GOT3 (cell line): Measurements from ENCODE around the gene ARF1.

ENCODE experiments used
- DNase-seq: peaks from one replicate; lab custom pipeline; 2025; ENCODE audit warnings: mixed read lengths; lab: John Stamatoyannopoulos, UW

Gene ARF1

DNA sequence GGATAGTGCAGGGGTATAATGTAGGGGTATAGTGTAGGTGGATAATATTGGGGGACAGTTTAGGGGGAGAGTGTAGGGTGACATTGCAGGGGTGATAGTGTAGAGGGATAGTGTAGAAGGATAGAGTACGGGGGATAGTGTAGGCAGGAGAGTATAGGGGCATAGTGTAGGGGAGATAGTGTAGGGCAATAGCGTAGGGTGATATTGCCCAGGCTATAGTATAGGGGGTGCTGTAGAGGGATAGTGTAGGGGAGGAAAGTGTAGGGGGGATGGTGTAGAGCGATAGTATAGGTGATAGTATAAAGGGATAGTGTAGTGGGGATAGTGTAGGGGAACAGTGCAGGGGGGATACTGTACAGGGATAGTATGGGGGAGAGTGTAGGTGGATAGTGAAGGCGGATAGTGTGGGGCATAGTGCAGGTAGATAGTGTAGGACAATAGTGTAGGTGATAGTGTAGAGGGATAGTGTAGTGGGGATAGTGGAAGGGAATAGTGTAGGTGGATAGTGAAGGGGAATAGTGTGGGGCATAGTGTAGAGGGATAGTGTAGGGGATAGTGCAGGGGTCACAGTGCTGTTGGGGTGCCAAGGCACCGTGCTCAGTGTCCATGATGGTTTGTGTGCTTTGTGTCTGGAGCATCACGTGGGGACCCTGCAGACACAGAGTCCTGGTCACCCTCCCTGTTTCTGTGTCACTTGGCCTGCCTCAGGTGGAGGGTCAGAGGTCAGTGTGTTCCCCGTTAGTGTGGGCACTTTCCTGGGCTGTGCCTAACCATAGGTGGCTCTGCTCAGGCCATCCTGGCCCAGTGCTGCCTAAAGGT, 10.5 kb upstream of the ARF1 start:
- no peak for DNase-seq

DNA sequence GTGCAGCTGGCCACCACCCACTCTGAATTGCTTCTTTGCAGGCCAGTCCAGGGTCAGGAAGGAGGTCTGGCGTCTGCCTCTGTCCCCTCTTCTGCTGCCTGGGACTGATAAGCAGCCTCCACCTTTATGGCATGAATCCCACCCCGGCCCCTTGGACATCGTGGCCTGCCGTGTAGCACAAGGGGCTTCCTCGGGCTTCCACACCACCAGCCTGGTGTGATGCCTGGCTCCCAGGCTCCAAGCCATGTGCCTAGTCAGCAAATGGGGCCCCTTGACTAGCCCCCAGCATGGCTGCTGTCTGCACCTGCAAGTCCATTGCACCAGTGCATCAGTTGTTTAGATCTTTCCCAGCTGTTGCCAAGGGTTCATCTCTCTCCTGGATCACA, 9.9 kb upstream of the ARF1 start:
- no peak for DNase-seq

- no peak for DNase-seq
Observed at GRCh38 chr1:228073061-228073856, 9.2 kb upstream of the ARF1 start.

DNA sequence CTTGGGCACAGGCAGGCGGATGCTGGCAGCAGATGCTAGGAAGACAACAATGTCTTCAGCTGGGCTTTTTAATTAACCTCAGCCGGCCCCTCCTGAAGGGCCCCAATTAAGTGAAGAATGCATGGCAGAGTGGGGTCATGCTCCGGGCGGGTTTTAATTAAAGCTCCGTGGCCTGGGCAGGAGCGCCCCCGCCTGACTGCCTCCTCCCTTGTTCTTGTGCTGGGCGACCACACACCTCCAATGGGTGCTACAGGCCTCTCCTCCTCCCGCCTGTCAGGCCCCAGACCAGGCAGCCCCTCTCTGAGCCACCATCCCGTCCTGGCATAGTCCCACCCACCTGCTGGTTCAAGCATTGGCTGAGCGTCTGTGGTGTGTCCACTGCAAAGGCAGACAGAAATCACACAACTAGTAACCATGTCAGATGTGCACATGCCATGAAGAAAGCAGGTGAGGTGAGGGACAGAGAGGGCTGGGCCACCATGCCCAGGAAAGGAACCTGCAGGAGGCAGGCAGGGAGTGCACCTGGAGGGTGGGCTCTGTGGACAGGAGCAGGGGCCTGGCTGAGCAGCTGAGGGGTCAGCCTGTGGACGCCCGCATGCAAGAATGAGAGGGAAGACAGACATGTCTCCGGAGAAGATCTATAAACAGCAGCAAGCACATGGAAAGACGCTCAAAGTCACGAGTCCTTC, 8.5 kb upstream of the ARF1 start:
- DNase-seq = no peak

DNA sequence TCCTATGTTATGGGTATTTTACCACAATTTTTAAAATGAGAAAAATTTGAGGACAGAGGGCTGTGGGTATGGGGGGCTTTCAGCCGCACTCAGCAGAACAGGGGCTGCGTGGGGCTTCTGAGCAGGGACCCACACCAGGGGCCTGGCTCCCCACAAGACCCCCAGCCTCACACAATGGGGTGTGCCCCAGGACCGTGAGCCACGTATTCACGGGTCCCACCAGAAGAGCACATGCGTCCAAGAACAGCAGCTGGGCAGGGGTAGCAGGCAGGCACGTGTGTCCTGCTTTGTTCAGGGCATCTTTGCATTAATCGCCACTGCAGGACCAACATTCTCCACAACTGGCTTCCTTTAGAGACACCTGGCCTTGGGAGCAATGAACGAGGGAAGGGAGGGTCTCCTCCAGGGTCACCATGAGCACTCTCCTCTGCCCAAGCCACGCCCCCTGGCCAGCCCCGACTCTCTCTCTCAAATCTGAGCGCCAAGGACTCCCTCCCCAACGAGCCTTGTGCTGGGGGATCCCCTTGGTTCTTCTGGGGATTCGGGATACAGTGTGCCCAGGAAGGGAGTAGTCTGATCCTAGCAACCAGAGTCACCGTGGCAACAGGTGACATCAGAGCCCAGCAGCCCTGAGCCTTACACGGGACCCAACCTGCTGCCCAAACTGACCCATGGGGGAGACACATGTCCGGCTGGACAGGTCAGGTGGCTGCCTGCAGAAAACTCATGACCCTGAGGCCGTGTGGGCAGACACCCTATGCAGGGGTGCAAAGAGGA, 7.4 kb upstream of the ARF1 start:
- no peak for DNase-seq

DNA sequence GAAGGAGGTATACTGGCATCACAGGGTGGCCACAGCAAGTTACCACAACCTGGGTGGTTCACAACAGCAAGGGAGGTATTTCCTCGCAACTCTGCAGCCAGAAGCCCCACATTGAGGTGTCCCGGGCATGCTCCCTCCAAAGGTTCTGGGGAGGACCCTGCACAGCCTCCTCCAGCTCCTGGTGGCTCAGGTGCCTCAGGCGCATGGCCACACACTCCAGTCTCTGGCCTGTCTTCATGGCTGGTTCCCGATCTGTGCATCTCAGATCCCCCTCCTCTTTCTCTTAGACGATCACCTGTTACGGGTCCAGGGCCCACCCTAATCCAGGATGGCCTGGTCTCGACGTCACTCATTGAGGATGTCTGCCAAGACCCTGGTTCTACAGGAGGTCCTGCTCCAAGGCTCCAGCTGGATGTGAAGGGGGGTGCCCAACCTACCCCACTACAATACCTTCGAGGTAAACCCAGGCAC, 6.7 kb upstream of the ARF1 start:
- DNase-seq = no peak

DNA sequence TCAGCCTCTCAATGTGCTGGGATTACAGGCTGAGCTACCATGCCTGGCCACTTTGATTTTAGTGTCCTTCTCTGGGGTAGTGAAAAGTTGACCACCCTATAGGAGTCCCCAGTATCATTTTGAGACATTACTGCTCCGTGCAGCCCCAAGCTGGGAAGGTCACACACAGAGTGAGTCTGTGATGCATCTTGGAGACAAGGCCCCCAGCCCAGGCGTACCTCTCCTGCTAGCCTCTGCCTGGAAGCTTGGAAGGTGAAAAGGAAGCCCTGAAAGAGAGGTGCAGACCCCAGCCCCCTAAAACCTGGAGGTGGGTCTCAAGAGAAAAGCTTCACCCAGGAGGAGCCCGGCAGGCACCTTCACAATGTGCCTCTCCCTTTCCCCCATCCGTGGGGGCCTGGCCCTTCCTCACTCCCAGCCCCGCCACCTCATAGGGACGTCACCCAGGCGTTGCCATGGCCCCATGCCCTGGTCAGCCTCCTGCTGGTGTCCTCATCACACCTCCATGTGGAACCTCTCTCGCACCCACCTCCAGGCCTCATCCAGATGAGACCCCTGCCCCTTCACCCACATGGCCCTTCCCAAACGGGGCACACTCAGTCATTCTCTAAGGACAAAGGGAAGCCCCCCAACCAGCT, 5.6 kb upstream of the ARF1 start:
- no peak for DNase-seq

- no peak for DNase-seq
Observed at GRCh38 chr1:228077565-228078330, 4.8 kb upstream of the ARF1 start.

DNA sequence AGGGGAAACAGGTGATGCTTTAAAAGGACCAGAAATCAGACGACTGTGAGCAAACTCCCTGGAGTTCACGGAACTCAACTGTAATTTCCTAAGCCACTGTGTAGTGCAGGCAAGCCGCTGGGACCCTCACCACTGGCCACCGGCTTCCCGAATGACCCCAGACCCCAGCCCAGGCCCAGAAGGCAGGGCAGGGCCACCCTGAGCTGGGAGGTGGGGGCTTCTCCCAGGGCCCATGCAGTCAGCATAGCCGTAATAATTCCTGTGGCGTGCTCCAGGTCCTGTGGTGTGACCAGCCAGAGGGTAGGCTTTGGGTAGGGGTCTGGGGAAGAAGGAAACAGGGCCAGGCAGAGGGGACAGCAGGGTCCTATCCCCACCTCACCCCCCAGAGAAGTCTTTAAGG, 3.5 kb upstream of the ARF1 start:
- no peak for DNase-seq

DNA sequence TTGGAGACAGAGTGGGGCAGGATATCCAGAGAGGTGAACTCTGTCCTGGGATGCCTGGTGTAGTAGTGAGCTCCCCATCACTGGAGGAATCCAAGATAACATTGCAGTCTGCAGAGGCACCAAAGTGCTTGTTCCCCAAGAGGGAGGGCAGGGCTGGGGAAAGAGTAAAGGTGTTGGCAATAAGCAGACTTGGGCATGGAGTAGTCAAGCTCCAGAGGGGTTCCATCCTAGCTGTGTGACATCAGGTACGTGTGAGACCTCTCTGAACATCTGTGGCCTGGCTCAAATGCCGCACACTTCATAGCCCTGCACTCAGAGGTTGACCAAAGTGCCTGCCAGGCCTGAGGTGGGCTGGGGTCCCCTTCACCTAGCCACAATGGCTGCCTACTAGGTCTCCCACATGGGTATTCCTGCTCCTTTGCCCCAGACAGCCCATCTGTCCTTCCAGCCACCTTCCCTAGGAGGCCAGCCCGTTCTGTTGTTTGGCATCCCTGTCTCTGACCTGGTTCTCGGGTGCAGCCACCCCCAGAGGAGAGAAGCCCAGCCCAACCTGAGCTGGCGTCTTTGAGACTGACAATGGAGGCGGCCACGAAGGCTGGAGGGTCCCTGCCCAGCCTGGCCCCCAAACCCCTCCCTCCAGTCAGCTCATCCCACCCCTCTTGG, 2.8 kb upstream of the ARF1 start:
- no peak for DNase-seq

- DNase-seq = no peak
Observed at GRCh38 chr1:228081144-228081543, 1.4 kb upstream of the ARF1 start.

DNA sequence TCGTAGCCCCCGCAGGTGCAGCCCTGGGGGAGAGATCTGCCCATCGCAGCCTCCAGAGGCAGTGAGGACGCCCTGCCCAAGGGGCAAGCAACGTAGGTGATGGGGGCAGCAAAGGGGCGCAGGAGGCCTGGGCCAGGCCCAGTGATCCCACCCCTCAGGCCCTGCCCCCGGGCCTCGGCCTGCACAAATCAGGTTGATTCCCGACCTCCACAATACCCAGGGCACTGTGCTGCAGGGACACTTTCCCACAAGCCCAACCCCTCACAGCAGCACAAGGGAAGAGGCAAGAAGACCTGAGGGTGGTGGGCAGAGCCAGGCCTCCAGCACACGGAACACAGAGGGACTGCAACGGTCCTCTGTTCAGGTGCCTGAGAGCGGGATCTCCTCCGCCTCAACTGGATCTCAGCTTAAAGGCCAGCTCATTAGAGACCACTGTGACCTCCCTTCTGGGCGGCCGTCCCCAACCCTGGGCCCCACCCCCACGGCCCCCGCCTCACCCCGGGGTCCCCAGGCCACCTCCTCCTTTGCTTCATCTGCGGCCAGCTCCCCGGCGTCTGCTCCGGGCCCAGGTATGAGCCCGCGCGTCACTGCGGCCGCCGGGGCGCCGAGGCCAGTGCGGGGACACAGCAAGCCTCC, 812 bp upstream of the ARF1 start:
- DNase-seq = no peak

DNA sequence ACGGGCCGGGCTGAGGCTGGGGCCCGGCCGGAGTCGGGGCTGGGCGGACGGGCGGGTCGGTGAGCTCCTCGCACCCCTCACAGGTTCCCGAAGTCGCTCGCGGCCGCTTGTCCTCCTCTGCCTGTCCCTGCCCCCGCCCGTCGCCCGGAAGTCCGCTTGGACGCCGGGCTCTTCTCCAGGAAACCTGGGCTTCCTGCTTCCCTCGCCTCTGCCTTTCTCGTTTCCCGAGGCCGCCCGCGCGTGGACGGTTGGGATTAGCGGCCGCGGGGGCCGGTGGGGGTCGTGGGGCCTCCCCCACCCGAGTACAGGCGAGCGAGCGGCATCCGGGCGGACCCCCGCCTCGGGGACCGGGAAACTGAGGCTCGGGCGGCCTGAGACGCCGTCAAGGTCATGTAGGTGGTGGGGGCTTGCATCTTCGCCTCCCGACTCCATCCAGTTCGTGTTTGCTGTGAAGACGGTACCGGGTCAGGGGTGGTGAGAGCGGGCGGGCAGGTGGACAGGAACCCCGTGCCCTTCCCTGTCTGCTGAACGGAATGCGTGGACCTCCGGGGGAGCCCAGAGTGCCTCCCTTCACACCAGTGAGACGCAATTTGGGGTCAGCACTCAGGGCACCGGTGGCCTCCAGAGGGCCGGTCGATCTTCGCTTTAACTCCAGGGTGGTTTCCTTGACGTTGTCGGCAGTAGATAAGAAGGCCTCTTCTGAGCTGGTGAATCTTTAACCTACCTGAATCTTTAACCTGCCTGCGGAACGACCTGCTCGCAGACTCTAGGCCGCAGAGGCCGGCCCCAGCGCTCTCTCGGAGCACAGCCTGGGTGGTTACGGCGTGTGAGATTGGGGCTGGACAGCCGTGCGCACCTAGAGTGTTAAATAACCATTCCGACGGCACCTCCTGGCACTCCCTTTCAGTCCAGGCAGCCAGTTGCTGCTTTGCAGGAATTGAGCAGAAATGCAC, 686 bp downstream of the ARF1 start:
- no peak for DNase-seq

DNA sequence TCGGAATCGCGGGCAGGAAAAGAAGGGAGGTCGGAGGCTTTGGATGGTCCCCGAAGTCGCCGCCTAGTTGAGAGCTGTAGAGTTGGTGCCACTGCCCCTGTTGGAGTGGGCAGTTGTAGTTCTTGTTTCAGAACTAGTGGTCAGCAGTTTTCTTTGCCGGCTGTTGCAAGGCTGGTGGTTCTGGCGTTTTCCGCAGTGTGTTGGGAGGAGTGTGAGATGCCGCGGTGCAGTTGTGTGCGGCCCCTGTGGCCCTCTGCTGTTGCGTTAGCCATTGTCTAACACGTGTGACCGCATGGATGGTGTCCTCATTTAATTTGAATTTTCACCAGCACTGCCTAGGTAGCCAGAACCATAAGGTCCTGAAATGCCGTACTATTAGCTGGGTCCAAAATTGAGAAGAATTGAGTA, 1.4 kb downstream of the ARF1 start:
- no peak for DNase-seq

- no peak for DNase-seq
Observed at GRCh38 chr1:228084325-228084724, 1.8 kb downstream of the ARF1 start.

GRCh38 chr1:228084797-228085196, 2.3 kb downstream of the ARF1 start:
- no peak for DNase-seq

DNA sequence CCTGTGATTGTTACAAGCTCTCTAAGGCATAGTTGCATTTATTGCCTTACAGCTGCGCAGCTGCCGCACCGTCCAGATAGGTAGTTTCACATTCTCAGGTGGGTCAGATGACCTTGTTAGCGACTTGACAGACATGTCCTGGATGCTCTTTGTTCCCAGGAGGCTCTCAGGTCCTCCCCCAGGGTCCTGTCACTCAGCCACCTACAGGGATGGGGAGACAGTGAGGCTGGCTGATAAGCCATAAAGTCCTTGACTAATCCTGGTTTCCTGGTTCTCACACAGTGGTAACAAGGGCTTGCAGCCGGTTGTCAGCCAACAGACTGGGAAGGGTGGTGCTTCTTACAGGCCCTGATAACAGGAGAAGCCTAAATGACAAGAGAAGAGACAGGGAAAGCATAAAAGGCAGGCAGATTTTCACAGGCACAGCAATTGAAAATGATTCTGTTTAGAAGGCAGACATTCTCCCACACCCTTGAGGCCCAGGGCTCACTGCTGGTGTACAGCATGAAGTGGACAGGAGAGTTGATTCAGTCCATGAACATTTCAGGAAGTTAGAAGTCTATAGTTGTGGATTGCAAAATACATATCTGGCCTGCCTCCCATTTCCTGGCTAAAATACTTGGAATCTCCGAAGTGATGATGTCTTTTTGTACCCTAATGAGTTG, 2.9 kb downstream of the ARF1 start:
- DNase-seq = no peak

DNA sequence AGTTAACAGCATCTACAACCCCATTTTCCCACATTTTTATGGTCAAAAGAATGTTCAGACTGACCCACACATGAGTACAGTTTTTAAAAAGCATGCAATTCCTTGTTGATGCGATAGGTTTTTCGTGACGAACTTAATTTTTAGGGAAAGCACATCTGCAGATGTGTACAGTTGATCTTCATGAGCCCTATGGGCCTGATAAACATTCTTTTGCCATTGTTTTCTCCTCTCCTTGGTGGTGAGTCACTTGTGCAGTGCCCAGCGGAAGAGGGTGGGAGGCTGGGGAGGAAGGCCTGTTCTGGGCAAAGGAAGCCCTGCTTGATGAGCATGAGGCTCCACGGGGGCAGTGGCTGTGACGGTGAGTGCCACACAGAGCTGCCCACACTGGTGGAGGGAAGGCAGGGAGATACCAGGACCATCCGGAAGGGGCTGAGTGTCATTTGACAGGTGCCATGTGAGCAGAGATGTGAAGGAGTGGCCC, 5.3 kb downstream of the ARF1 start:
- no peak for DNase-seq
